ENCODE results near the gene TP53RK. TPM values are rescaled to one million over a fixed set of nuclear protein-coding genes. Genes with fewer than 3 reads are reported as not detected.

TP53RK gene
- polyA plus RNA-seq, 1 donor from 2014 or later = 22.7 TPM

DNA sequence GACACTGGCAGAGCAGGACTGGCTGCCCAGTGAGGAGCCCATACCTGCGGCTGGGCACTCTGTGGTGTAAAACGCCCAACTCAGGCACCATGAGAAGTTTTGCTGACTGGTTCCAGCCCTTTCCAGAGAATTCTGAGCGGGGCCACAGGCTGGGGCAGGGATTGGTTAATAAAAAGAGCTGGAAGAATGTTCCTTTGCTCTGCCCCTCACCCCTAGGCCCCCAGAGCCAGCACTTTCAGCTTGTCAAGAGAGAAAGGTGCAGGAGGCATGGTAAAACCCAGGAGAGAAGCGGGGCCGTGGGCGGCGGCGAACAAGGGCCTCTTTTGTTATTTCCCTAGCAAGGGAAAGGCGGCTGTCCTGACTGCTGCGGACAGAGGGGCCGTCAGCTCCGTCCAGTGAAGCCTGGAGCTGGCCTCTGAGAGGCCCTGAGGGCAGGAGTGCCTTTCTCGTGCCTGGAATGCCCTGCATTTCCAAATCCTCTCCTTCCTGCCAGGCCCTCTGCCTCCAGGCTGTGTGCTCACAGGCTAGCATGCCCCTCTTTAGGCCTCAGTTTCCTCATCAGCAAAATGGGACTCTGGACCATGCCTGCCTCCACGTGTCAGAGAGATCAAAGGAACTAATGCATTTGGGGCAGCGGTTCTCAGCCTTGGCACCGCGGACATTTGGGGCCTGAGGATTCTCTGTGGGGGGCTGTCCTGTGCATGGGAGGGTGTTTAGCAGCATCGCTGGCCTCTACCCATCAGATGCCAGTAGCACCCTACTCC lies 50.9 kb downstream of the TP53RK start:
- Histone ChIP-seq H3K36me3 (ENCODE audit: insufficient read depth, low read length) (no peaks in the 10 kb centered on the region), H2AFZ (ENCODE audit: low read depth, low read length) (no peak overlapping the region), H3K27me3 (ENCODE audit: insufficient read depth, low read depth, low read length) (no peaks in the 10 kb centered on the region), H3K4me3 (ENCODE audit: low read length) (no peak overlapping the region), H3F3A (ENCODE audit: insufficient read depth, low read length, poor library complexity, severe bottlenecking) (no peaks in the 10 kb centered on the region), H3K9me2 (ENCODE audit: insufficient read depth, low read length) (no peaks in the 10 kb centered on the region), H3K27ac (ENCODE audit: low read length) (no peak overlapping the region), H4K20me1 (ENCODE audit: insufficient read depth) (no peaks in the 10 kb centered on the region), H3K9ac (ENCODE audit: low read length) (no peak overlapping the region), H3K4me2 (ENCODE audit: low read length) (no peak overlapping the region), H3K79me2 (replicated peaks; ENCODE audit: insufficient read depth, low read length) (no peaks in the 10 kb centered on the region), H3K9me3 (ENCODE audit: low read length) (no peaks in the 10 kb centered on the region)
- no peak for TF ChIP-seq POLR2AphosphoS5 (IDR thresholded peaks at IDR 0.05)
- no peak for TF ChIP-seq EZH2 (IDR thresholded peaks at IDR 0.05; ENCODE audit: borderline replicate concordance, insufficient read depth, low read length, poor library complexity, severe bottlenecking)
- no peak for TF ChIP-seq MXI1 (conservative IDR thresholded peaks at IDR 0.05; ENCODE audit: poor library complexity, severe bottlenecking)
- TF ChIP-seq EP300 (conservative IDR thresholded peaks at IDR 0.05; ENCODE audit: poor library complexity, severe bottlenecking) = no peak
- TF ChIP-seq SMC3 (conservative IDR thresholded peaks at IDR 0.05; ENCODE audit: poor library complexity) = no peak
- TF ChIP-seq, protein P1, sequence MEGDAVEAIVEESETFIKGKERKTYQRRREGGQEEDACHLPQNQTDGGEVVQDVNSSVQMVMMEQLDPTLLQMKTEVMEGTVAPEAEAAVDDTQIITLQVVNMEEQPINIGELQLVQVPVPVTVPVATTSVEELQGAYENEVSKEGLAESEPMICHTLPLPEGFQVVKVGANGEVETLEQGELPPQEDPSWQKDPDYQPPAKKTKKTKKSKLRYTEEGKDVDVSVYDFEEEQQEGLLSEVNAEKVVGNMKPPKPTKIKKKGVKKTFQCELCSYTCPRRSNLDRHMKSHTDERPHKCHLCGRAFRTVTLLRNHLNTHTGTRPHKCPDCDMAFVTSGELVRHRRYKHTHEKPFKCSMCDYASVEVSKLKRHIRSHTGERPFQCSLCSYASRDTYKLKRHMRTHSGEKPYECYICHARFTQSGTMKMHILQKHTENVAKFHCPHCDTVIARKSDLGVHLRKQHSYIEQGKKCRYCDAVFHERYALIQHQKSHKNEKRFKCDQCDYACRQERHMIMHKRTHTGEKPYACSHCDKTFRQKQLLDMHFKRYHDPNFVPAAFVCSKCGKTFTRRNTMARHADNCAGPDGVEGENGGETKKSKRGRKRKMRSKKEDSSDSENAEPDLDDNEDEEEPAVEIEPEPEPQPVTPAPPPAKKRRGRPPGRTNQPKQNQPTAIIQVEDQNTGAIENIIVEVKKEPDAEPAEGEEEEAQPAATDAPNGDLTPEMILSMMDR (IDR thresholded peaks at IDR 0.05; ENCODE audit: poor library complexity, severe bottlenecking) = no peak
- no peak for TF ChIP-seq TAF1 (IDR thresholded peaks at IDR 0.05; ENCODE audit: low read depth)
- TF ChIP-seq RAD21 (conservative IDR thresholded peaks at IDR 0.05) = no peak
- TF ChIP-seq REST (IDR thresholded peaks at IDR 0.05; ENCODE audit: borderline replicate concordance) = no peak

DNA sequence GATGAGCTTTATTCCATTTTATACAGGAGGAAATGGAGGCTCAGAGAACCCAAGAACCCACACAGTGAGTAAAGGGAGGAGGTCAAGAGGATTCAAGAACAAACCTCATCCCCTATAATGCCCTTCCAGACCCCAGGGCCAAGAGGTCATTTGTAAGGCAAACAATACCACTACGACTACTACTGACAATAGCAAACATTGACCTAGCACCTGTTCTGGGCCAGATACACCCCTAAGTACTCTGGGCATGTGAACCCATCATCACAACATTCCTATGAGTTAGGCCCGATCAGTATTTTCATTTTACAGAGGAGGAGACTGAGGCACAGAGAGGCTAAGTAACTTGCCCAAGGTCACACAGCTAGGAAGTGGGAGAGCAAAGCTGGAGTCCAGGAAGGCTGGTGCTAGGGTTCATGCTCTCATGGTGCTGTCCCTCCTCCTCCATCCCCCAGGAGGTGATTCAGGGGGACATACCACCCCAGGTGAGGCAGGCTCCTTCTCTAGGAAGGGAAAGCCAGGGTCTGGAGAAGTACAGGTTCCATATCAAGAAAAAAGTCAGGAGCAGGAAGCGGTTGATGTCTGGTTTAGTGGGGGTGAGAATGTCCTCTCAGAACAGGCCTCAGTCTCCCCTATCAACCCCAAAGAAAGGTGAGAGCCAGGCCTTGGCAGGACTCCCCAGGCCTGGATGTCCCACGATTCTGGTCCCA lies 51.7 kb downstream of the TP53RK start:
- H3K4me3 ChIP-seq (ENCODE audit: low read length) = no peak overlapping the region
- no peak overlapping the region for H3K4me2 ChIP-seq (ENCODE audit: low read length)
- no peaks in the 10 kb centered on the region for H3K9me2 ChIP-seq (ENCODE audit: insufficient read depth, low read length)
- no peaks in the 10 kb centered on the region for H3K9me3 ChIP-seq (ENCODE audit: low read length)
- no peaks in the 10 kb centered on the region for H4K20me1 ChIP-seq (ENCODE audit: insufficient read depth)
- no peaks in the 10 kb centered on the region for H3F3A ChIP-seq (ENCODE audit: insufficient read depth, low read length, poor library complexity, severe bottlenecking)
- no peaks in the 10 kb centered on the region for H3K79me2 ChIP-seq (replicated peaks; ENCODE audit: insufficient read depth, low read length)
- H2AFZ ChIP-seq (ENCODE audit: low read depth, low read length) = no peak overlapping the region
- H3K9ac ChIP-seq (ENCODE audit: low read length) = no peak overlapping the region
- H3K27me3 ChIP-seq (ENCODE audit: insufficient read depth, low read depth, low read length) = no peaks in the 10 kb centered on the region
- no peaks in the 10 kb centered on the region for H3K36me3 ChIP-seq (ENCODE audit: insufficient read depth, low read length)
- TF ChIP-seq EZH2 (IDR thresholded peaks at IDR 0.05; ENCODE audit: borderline replicate concordance, insufficient read depth, low read length, poor library complexity, severe bottlenecking) (no peak), REST (IDR thresholded peaks at IDR 0.05; ENCODE audit: borderline replicate concordance) (no peak), TAF1 (IDR thresholded peaks at IDR 0.05; ENCODE audit: low read depth) (no peak), POLR2AphosphoS5 (IDR thresholded peaks at IDR 0.05) (no peak), RAD21 (conservative IDR thresholded peaks at IDR 0.05) (no peak)
- TF ChIP-seq, protein P1 (IDR thresholded peaks at IDR 0.05; ENCODE audit: poor library complexity, severe bottlenecking) = no peak
- no peak overlapping the region for H3K27ac ChIP-seq (ENCODE audit: low read length)
